ENCODE measurements around the gene ATG9B. TPM values are rescaled to one million over a fixed set of nuclear protein-coding genes. Genes with fewer than 3 reads are reported as not detected.

ATG9B gene
- total and polyA plus RNA-seq, 2 donors (not counting 3 experiments of a cell fraction or from before 2014, with no cell fraction given), result 0.04 TPM; not detected in 1

DNA sequence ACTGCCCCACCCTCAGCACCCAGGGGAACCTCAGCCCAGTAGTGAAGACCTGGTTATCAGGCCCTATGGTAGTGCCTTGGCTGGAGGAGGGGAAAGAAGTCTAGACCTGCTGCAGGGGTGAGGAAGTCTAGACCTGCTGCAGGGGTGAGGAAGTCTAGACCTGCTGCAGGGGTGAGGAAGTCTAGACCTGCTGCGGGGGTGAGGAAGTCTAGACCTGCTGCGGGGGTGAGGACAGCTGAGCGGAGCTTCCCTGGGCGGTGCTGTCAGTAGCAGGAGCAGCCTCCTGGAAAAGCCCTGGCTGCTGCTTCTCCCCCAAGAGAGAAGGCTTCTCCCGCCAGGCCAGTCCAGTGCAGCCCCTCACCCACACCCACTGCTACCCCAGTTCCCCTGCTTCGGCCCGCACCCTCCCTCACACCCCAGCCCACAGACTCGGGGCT, 27.2 kb downstream of the ATG9B start:
- TF ChIP-seq FOS (IDR thresholded peaks at IDR 0.05; ENCODE audit: borderline replicate concordance, insufficient read depth, low read length), result no peak
- TF ChIP-seq POLR2AphosphoS5 (IDR thresholded peaks at IDR 0.05; ENCODE audit: insufficient read depth, low read depth, low read length), result no peak
- no peak for TF ChIP-seq JUN (IDR thresholded peaks at IDR 0.05; ENCODE audit: borderline replicate concordance, insufficient read depth, insufficient read length, low read depth)
- TF ChIP-seq POLR2A (IDR thresholded peaks at IDR 0.05; ENCODE audit: low read depth, low read length), result no peak
- TF ChIP-seq, protein P1, sequence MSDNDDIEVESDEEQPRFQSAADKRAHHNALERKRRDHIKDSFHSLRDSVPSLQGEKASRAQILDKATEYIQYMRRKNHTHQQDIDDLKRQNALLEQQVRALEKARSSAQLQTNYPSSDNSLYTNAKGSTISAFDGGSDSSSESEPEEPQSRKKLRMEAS (IDR thresholded peaks at IDR 0.05; ENCODE audit: insufficient read depth, insufficient read length), result no peak
- TF ChIP-seq GATA2 (IDR thresholded peaks at IDR 0.05; ENCODE audit: insufficient read depth, insufficient read length, low read depth, low read length), result no peak
- TF ChIP-seq EZH2 (IDR thresholded peaks at IDR 0.05; ENCODE audit: borderline replicate concordance, low read depth, low read length, severe bottlenecking), result no peak
- TF ChIP-seq, protein P2, sequence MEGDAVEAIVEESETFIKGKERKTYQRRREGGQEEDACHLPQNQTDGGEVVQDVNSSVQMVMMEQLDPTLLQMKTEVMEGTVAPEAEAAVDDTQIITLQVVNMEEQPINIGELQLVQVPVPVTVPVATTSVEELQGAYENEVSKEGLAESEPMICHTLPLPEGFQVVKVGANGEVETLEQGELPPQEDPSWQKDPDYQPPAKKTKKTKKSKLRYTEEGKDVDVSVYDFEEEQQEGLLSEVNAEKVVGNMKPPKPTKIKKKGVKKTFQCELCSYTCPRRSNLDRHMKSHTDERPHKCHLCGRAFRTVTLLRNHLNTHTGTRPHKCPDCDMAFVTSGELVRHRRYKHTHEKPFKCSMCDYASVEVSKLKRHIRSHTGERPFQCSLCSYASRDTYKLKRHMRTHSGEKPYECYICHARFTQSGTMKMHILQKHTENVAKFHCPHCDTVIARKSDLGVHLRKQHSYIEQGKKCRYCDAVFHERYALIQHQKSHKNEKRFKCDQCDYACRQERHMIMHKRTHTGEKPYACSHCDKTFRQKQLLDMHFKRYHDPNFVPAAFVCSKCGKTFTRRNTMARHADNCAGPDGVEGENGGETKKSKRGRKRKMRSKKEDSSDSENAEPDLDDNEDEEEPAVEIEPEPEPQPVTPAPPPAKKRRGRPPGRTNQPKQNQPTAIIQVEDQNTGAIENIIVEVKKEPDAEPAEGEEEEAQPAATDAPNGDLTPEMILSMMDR (IDR thresholded peaks at IDR 0.05; ENCODE audit: extremely low read depth in 1 of 2, insufficient read depth in 1 of 2, low read depth in 1 of 2, low read length in 2 of 2), result no peak
- no peak for TF ChIP-seq MYC (IDR thresholded peaks at IDR 0.05; ENCODE audit: low read depth, low read length)
- no peak for FAIRE-seq
- CTCF ChIA-PET, result interaction anchor here (1.0 to 2.3 kb wide), 3 partner anchors 8 to 11 kb away, joined by 3 to 10 read pairs (median 5); no protein-coding TSS in a partner anchor

More for the DNA sequence above, 27.2 kb downstream of the ATG9B start:
- no TSS peak for BruUV-seq (replicated peaks)
- Histone ChIP-seq H2AFZ (ENCODE audit: low read depth, low read length) (no peak overlapping the region), H3K9ac (replicated peaks; ENCODE audit: extremely low read depth, insufficient read depth, low read length) (no peak overlapping the region), H3K27ac (ENCODE audit: insufficient read depth, low read depth, low read length) (no peak overlapping the region), H3K79me2 (ENCODE audit: control insufficient read depth, insufficient read depth, low read length) (peaks cover 7% of the 10 kb centered on the region), H4K20me1 (replicated peaks; ENCODE audit: control insufficient read depth, extremely low read depth, insufficient read depth, low read length) (no peaks in the 10 kb centered on the region), H3K4me1 (ENCODE audit: control insufficient read depth, extremely low read depth, insufficient read depth, low read length) (peaks cover 27% of the 10 kb centered on the region), H3K9me1 (replicated peaks; ENCODE audit: control insufficient read depth, extremely low read depth, insufficient read depth, low read length) (no peaks in the 10 kb centered on the region), H3K4me3 (replicated peaks in 1 of 3; ENCODE audit: insufficient read depth in 1 of 3, low read depth in 1 of 3, low read length in 3 of 3) (no peak overlapping the region), H3K27me3 (ENCODE audit: control insufficient read depth in 2 of 2, insufficient read depth in 2 of 2, low read length in 2 of 2) (no peaks in the 10 kb centered on the region), H3K36me3 (ENCODE audit: control insufficient read depth in 2 of 2, extremely low read depth in 1 of 2, insufficient read depth in 2 of 2, low read length in 2 of 2) (peaks cover 0 to 34% of the 10 kb centered on the region in 2 experiments), H3K9me3 (replicated peaks; ENCODE audit: control insufficient read depth, insufficient read depth, low read length) (no peaks in the 10 kb centered on the region), H3K4me2 (ENCODE audit: insufficient read depth, low read length) (no peak overlapping the region)
- dilution Hi-C loops (cut with MboI; ENCODE audit: extremely low pct_ligation_motif_present, low sequenced_read_pairs) (no loop called here), intact Hi-C loops (cut with micrococcal nuclease) (no loop called here)
- POLR2A ChIA-PET, result no interaction called here
- no peak for DNase-seq (ENCODE audit: low read depth, low spot score)
